Measurements from ENCODE around the gene SHOC2. TPM values are rescaled to one million over a fixed set of nuclear protein-coding genes. Genes with fewer than 3 reads are reported as not detected.

The SHOC2 gene
- total RNA-seq, 1 experiment from 2014 or later: 35.3 TPM

Other genes with a start within 250 kb of the SHOC2 start
- 15.5 and 16.3 TPM in 2 replicates for gene PDCD4, start 47.7 kb upstream of the SHOC2 start, total RNA-seq (2014; rRNA removed; shearing (Covaris generic))
- gene BBIP1, start 424 bp upstream of the SHOC2 start, total RNA-seq (2014; rRNA removed; shearing (Covaris generic)): 32.5 and 37.7 TPM in 2 replicates
- gene ADRA2A, start 157.4 kb downstream of the SHOC2 start, total RNA-seq (2014; rRNA removed; shearing (Covaris generic)): 0.10 and 0.24 TPM in 2 replicates